HG03520 (cell line): ENCODE results near the gene ZNF805.
"Not testable (repeated sequence)": the region's sequence is repeated elsewhere in the genome, so short reads cannot be mapped to it uniquely, and the experiment has no call there.

Experiments
- ATAC-seq: cut with Tn5 transposase; IDR thresholded peaks from one replicate; pipeline ENCODE4 v1.9.1; 2021; ENCODE audit warnings: mild to moderate bottlenecking, moderate library complexity; ENCODE audit not compliant: unreplicated experiment

ZNF805 gene

DNA sequence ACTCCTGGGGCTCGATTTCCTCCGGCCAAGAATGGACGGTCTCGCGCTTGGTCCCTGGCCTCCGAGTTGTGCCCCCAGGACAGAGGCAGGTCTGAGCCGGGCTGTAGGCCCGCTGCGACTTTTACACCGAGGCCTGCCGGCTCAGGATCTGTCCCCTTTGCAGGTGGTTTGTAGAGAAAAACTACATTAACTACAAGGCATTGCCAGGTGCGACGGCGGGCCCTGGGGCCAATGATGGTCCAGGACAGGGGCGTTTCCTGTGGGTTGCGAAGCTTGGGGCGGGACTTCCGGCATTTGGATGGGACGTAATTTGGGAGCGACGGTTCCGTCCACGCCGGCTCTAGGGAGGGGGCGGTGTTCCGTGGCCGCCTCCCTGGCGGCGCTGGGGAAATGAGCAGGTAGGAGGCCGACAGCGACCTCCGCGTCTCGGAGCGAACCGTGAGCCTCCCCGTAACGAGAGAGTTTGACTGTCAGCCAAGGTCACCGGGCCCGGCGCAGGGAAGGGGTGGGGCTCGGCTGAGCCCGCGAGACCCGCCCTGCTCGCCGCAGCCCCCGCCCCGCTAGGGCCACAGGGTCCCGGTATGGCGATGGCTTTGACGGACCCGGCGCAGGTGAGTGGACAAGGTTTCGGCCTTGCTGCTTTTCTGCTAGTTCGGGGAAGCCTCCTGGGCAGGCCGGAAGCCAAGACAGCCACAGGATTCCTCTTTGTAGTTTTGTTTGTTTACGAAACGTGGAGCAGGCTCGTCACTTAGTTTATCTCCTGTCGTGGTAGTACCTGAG, at the start of gene ZNF805:
TSS of gene ZNF805 (plus strand) at position 322 of the 780 bp plus-strand sequence. CDS start at position 582, 260 bp downstream.
- peak; percentile 87 for ATAC-seq

DNA sequence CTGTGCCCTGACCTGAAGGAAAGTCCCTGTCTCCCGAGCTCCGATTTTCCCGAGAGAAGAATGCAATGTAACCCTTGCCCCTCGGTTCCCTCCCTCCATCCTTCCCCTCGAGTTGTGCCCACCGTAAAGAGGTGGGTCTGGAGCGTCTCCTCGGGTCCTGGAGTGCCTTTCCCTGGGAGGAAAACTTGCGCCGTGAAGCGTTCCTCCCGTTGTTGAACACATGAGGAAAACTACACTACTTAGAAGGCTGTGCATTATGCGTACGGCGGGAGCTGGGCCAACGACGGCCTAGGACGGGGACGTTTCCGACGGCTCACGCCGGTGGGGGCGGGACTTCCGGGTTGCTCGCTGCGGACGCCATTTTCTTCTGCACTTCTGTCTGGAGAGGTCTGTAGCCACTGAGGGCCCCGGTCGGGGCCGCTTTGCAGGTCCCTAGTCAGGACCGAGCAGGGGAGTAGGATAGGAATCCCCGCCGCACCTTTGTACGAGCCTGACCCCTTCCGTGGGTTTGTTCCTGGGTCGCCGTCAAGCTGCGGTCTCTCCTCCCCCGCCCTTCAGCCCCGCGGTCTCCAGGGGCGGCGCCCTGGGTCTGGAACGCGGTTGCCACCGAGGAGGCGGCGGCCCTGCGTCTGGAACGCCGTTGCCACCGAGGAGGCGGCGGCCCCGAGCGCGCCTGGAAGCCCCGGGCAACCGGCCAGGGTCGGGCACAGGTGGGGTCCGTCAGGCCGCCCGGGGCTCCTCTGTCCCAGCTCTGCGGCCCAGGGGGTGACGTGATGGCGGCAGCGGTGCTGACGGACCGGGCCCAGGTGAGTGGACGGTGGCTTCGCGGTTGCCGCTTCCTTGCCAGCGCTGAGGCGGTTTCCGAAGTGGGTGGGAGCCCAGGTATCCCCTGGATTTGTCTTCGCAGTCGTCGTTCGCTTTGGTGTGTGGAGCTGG, 49.0 kb upstream of the ZNF805 start, which contains the start of gene ZNF264:
TSS of gene ZNF264 (plus strand) at position 360 of the 936 bp plus-strand sequence. CDS start at position 774, 414 bp downstream.
- ATAC-seq: peak; percentile 90

DNA sequence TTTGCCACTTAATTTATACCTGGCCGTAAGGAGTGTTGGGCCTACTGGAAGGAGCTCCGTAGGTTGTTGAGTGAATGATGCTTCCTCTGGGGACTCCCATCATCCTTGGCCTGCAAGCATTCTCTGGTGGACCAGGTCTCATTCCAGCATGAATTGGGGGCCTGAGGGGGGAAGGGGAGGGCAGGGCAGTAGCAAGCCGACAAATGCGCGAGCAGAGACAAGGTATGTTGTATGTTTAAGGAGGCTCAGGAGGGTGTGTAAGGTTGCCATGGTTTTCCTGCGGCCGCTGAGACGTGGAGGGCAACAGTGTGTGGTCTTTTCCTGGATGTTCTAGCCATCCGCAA, 48.4 kb upstream of the ZNF805 start:
- ATAC-seq: no peak

DNA sequence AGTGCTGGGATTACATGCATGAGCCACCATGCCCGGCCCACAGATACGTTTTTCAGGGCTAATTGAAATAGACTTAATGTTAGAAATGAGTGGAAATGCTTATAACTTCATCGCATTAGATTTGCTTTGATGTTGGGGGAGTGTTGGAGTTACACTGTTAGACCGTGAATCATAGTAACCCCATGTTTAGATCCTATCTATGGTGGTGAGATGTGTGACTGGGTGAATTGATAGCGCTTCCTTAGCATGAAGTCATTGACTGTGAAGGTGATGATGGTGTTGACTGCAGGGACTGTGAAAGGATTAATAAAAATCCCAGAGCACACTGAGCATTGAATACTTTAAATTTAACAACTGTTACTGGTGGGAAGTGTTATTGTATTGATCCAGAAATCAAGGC, 47.4 kb upstream of the ZNF805 start:
- no peak for ATAC-seq

DNA sequence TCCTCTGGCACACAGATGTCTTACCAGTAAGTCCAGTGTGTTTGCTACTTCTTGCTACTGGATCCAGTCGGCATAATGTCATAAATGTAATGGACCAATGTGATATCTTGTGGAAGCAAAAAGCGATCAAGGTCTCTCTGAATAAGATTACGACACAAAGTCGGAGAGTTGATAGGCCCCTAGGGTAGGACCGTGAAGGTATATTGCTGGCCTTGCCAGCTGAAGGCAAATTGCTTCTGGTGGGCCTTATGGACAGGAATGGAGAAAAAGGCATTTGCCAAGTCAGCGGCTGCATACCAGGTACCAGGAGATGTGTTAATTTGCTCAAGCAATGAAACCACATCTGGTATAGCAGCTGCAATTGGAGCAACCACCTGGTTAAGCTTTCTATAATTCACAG, 42.6 kb upstream of the ZNF805 start:
- ATAC-seq: not testable (repeated sequence)

DNA sequence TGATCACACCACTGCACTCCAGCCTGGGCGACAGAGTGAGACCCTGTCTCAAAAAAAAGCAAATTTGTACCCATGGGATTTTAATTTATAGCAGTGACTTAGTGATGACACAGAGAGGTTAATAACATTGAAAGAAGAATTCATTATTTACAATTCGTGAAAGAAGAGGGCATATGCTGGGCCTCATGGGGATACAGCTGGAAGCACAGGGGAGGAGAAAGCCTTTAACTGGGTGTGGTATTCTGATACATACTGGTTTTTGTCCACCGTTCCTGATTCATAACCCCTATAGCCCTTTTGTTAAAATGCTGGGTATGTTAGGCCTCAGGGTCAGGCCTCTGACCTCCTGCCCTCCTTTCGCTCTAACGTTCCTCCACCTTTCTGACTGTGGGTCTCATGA, 38.3 kb upstream of the ZNF805 start:
- no peak for ATAC-seq

DNA sequence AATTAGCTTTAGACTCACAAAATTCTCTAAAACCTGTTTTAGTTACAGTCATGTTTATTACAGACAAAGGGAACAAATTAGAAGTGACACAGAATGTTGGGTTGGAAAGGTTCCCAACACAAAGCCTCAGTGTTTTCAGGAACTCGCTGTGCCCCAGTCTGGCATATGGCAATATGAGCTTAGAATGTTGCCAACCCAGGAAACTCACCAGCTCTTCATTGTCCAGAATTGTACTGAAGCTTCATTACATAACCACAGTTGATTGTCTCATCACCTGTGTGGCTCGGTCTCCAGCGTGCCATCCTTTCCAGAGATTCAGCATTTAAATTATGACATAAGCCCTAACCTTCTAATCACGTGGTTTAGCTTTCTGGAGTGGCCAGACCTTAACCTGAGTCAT, 30.1 kb upstream of the ZNF805 start:
- ATAC-seq: no peak

DNA sequence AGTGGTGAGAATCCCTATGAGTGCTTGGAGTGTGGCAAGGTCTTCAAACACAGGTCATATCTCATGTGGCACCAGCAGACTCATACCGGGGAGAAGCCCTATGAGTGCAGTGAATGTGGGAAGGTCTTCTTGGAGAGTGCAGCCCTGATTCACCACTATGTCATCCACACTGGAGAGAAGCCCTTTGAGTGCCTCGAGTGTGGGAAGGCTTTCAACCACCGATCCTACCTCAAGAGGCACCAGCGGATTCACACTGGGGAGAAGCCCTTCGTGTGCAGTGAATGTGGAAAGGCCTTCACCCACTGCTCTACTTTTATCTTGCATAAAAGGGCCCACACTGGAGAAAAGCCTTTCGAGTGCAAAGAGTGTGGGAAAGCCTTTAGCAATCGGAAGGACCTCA, 28.3 kb upstream of the ZNF805 start:
- ATAC-seq: no peak

DNA sequence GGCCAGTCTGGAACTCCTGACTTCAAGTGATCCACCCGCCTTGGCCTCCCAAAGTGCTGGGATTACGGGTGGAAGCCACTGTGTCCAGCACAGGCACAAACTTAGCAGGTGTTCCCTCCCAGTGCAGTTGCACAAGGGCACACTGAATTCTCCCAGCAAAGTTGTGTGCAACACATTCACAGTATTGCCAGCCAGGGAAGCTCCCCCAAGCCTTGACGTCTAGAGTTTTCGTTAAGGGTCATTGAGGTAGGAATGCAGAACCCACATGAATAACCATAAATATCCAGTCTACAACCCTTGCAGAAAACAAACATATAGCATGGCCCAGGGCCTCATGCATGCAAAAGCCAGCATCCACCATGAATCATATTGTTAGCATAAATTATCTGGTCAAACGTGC, 12.9 kb upstream of the ZNF805 start:
- ATAC-seq: no peak

DNA sequence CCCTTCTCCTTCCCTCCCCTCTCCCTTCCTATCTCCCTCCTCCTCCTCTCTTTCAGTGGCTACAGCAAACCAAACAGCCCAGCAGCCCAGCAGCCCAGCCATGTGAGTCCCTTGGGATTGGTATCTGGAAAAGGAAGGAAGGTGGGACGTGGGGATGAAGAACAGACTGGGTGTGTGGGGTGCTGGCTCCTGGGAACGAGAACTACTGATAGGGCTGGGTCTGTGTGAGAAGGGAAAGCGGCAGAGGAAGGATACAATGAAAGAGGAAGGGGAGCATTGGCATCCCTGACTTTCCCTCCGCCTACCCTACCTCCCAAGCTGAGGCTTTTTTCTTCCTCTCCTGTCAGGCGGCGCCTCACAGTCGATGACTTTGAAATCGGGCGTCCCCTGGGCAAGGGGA, 8.7 kb upstream of the ZNF805 start:
- no peak for ATAC-seq

DNA sequence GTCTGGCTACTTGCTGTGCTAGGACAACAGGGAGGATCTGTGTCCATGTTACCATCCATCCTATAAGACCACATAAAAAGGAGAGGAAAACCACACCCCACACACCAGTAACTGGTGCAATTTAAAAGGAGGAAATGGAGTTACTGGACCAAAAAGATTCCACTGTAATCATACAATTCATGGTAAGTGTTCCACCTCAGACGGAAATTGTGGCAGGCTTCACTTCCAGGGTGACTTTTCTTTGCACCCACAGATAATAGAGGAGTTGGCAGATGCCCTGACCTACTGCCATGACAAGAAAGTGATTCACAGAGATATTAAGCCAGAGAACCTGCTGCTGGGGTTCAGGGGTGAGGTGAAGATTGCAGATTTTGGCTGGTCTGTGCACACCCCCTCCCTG, 7.2 kb upstream of the ZNF805 start:
- ATAC-seq: no peak

DNA sequence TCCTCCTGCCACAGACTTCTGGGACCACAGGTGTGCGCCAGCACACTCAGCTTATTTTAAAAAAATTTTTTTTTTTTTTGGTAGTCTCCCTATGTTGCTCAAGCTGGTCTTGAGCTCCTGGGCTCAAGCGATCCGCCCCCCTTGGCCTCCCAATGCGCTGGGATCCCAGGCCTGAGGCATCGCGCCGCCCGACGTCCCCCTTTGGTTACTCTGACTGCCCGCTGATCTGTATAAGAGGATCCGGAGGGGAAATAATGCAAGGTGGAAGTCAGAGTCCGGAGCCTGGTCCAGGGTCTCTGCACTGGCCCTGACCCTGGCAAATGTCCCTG, 486 bp upstream of the ZNF805 start:
- no peak for ATAC-seq

DNA sequence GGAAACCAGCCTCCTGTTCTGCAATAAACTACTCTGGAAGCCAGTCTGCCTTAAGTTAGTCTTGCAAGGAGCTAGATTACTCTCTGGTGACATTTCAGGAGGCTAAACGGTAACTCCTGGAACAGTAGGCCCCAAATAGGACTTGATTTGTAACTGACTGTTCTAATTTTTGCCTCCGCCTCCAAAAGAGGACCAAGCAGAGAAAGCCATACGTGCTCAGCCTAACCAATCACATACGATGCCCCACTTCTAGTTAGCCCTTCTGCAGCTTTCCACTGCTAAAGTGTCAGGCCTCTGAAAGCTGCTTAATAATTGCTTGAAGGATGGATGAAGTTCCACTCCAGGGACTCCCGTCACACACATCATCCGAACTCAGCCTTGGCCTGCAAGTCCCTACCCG, 744 bp downstream of the ZNF805 start:
- ATAC-seq: no peak

DNA sequence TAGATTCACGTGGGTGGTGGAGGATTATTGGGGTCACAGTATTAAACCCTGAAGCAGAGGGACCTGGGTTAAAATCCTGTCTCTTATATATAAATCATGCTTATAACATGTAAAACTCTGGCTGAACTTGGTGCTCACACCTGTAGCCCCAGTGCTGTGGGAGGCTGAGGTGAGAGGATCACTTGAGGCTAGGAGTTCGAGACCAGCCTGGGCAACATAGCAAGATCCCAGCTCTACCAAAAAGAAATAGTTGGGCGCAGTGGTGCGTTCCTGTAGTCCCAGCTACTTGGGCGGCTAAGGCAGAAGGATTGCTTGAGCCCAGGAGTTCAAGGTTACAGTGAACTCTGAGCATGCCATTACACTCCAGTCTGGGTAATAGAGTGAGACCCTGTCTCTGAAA, 2.4 kb downstream of the ZNF805 start:
- no peak for ATAC-seq

DNA sequence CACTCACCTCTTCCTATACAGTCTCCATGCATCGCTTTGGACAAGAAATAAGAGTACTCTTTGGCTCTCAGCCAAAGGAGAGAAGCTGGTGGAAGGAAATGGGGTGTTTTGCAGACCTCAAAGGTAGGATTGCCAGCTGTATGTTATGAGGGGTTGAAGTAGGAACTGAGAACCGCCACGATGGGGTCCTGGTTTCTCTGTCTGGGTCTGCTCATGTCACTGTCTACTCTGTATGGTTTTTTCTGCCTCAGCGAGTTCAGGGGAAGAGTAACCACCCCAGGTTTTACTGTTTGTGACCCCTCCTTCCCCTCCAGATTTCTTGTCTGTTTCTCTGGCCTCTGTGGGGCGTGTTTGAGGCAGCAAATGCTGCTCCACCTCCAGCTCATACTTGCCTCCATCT, 4.1 kb downstream of the ZNF805 start:
- ATAC-seq: no peak

DNA sequence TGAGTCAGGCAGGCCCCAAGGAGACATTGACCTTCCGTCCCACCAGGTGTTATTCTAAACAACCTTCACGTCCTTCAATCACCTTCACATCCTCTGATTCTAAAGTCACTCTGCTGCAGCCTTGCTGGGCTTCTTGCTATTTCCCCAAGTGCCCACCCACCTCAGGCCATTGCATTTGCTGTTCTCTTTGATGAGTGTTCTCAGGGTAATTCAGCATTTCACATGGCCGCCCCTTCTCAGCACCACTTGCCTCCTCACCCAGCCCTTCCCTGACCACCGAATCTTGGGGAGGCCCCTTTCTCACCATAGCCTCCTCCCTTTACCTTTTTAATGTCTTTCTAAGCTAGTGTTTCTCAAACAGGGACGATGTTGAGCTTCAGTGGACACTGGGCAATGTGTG, 4.6 kb downstream of the ZNF805 start:
- ATAC-seq: no peak

DNA sequence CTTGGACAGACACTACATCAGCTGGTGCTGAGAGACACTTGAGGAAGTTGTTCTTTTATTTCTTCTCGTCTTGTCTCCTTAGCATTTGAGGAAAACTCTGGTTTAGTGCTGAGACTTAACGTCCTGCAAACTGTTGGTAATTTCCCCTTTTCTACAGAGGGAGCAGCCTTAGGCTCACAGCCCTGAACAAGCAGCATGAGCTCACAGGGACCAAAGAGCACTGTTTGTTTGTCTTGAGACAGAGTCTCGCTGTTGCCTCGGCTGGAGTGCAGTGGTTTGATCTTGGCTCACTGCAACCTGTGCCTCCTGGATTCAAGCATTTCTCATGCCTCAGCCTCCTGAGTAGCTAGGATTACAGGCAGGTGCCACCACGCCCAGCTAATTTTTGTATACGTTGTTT, 5.5 kb downstream of the ZNF805 start:
- ATAC-seq: no peak

DNA sequence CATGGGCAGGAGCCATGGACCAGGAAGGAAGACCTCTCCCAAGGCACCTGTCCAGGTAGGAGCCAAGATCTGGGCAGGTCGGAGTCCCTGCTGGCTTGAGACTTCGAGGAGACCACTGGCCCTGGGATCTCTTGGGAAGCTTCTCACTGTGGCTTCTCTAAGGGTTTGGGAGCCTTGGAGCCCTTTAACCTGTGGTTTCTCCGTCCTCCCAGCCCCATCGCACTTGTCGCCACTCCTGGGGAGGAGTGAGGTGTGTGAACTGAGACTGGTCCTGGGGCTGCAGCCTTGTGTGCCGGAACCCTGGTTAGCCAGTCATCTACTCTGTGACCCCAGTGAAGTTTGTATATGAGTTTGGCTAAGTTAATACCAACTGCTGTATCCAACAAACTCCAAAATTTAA, 8.2 kb downstream of the ZNF805 start:
- ATAC-seq: no peak

DNA sequence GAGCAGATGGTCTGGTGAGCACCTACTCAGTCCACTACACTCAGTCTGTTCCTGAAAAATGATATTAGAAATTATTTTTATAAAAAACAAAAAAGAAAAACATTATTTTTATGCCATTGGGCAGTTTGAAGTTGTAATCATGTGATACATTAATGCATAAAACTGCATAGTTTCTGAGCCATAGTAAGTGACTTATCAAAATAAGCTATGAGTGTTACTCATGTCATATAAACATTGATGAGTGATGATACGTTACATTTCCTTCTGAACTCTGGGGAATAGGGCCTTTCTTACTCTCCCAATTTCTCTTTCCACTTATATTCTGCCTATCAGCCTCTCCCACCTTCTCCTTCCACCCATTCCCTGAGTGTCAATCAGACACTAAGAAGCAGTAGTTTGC, 8.9 kb downstream of the ZNF805 start:
- no peak for ATAC-seq

DNA sequence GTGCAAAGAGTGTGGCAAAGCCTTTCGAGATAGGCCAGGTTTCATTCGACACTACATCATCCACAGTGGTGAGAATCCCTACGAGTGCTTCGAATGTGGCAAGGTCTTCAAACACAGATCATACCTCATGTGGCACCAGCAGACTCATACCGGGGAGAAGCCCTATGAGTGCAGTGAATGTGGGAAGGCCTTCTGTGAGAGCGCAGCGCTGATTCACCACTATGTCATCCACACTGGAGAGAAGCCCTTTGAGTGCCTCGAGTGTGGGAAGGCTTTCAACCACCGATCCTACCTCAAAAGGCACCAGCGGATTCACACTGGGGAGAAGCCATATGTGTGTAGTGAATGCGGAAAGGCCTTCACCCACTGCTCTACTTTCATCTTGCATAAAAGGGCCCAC, 13.3 kb downstream of the ZNF805 start:
- not testable (repeated sequence) for ATAC-seq

DNA sequence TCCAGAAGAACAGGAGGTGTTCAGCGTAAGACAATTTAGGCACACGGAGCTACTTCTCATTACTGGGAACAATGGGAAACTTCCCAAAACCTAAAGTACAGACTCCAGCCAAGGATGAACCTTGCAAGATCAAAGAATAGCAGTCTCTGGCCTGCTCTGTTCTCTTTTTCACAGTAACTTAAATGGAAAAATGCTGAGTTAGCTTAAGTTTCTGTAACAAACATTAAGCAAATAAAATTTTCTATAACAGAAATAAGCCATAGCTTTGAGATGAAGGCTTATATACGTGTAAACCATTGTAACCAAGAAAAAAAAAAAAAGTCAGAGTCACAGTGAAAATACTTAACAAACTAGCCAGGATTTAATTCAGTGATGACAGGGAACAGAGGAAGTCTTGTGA, 21.6 kb downstream of the ZNF805 start:
- no peak for ATAC-seq

DNA sequence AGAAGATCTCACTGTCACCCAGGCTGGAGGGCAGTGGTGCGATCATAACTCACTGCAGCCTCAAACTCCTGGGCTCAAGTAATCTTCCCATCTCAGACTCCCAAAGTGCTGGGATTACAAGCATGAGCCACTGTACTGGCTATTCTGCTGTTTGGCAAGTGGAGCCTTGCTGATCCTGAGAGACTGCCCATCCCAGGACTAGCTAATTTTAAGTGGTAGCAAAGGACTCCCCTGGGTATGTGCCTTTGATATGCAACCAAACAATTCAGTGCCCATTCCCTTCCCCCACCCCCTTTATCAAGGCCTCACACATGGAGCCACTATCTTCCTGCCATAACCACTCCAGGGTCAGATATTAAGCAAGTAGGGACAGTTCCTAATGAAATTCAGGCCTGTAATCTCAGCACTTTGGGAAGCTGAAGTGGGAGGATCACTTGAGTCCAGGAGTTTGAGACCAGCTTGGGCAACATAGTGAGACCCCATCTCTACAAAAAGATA, 22.9 kb downstream of the ZNF805 start:
- no peak for ATAC-seq
